ENCODE measurements around the gene SLC7A6OS. TPM values are rescaled to one million over a fixed set of nuclear protein-coding genes. Genes with fewer than 3 reads are reported as not detected.

Gene SLC7A6OS
- total RNA-seq, 1 experiment from 2014 or later: 19.4 TPM

- TF ChIP-seq, protein P1, sequence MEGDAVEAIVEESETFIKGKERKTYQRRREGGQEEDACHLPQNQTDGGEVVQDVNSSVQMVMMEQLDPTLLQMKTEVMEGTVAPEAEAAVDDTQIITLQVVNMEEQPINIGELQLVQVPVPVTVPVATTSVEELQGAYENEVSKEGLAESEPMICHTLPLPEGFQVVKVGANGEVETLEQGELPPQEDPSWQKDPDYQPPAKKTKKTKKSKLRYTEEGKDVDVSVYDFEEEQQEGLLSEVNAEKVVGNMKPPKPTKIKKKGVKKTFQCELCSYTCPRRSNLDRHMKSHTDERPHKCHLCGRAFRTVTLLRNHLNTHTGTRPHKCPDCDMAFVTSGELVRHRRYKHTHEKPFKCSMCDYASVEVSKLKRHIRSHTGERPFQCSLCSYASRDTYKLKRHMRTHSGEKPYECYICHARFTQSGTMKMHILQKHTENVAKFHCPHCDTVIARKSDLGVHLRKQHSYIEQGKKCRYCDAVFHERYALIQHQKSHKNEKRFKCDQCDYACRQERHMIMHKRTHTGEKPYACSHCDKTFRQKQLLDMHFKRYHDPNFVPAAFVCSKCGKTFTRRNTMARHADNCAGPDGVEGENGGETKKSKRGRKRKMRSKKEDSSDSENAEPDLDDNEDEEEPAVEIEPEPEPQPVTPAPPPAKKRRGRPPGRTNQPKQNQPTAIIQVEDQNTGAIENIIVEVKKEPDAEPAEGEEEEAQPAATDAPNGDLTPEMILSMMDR (IDR thresholded peaks at IDR 0.05; ENCODE audit: unreplicated experiment): no peak
- Mint-ChIP-seq H3K27ac (ENCODE audit: low read depth, unreplicated experiment) (no peak overlapping the region), H3K9me3 (ENCODE audit: unreplicated experiment) (no peaks in the 10 kb centered on the region), H3K36me3 (ENCODE audit: insufficient read depth, unreplicated experiment) (peaks cover 62% of the 10 kb centered on the region), H3K27me3 (ENCODE audit: insufficient read depth, unreplicated experiment) (no peaks in the 10 kb centered on the region), H3K4me1 (ENCODE audit: insufficient read depth, unreplicated experiment) (no peaks in the 10 kb centered on the region), H3K4me3 (ENCODE audit: unreplicated experiment) (no peak overlapping the region)
- intact Hi-C loops (cut with micrococcal nuclease): no loop called here
- ChIA-PET POLR2A (no interaction called here), CTCF (no interaction called here)
- no peak for DNase-seq (ENCODE audit: unreplicated experiment)
- no TSS peak for BruUV-seq (replicated peaks)
These were observed 40.7 kb upstream of the SLC7A6OS start for GRCh38 chr16:68351463-68351862.

DNA sequence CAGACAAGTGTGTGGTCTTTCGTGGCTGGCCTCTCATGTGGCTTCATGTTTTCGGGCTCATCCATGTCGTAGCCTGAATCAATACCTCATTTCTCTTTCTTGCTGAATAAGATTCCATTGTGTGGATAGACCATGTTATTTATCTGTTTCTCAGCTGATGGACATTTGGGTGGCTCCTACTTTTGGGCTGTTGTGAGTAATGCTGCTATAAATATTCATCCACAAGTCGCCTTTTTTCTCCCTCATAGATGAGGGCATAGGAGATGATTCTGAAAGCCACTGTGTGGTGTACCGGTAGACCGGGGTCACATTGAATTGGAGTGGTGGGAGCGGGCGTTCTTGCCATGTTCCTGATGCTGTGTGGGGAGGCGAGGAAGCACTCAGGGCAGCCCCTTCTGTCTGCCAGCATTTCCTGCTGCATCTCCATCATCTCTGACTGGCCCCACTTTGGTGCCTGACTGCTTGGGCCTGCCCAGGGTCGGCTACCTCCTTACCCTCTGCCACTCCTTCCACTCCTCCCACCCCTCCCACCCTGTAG is 40.1 kb upstream of the SLC7A6OS start:
- ChIA-PET POLR2A (no interaction called here), CTCF (no interaction called here)
- DNase-seq (ENCODE audit: unreplicated experiment): no peak
- Mint-ChIP-seq H3K4me3 (ENCODE audit: unreplicated experiment) (no peak overlapping the region), H3K36me3 (ENCODE audit: insufficient read depth, unreplicated experiment) (peaks cover 63% of the 10 kb centered on the region), H3K27ac (ENCODE audit: low read depth, unreplicated experiment) (no peak overlapping the region), H3K9me3 (ENCODE audit: unreplicated experiment) (no peaks in the 10 kb centered on the region), H3K4me1 (ENCODE audit: insufficient read depth, unreplicated experiment) (no peaks in the 10 kb centered on the region), H3K27me3 (ENCODE audit: insufficient read depth, unreplicated experiment) (no peaks in the 10 kb centered on the region)
- BruUV-seq (replicated peaks): no TSS peak
- intact Hi-C loops (cut with micrococcal nuclease): no loop called here
- TF ChIP-seq, protein P1 (IDR thresholded peaks at IDR 0.05; ENCODE audit: unreplicated experiment): no peak

DNA sequence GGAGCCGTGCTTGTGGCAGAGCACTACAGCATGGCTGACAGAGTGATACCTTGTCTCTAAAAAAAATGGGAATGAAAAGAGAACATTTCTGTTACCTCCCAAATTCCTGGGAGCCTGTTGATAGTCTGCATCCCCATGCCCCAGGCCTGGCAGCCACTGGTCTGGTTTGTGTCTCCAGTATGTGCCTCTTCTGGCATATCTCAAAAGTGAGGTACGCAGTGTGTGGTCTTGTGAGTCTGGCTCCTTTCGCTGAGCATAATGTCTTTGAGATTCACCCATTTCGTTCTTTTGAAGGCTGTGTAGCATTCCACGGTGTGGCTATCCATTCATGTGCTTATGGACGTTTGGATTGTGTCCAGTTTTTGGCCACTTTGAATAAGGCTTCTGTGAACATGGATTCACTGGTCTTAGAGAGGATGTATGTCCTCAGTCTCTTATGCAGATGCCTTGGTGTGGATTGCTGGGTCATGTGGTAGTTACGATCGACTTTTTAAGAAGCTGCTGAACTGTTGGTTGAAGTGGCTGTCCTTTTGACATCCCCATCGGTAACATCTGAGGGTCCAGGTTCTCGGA is 39.2 kb upstream of the SLC7A6OS start:
- intact Hi-C loops (cut with micrococcal nuclease): no loop called here

GRCh38 chr16:68348639-68349445 is 38.1 kb upstream of the SLC7A6OS start:
- no TSS peak for BruUV-seq (replicated peaks)

More for the DNA sequence above, 39.2 kb upstream of the SLC7A6OS start:
- TF ChIP-seq, protein P1 (IDR thresholded peaks at IDR 0.05; ENCODE audit: unreplicated experiment): no peak
- H3K4me1 Mint-ChIP-seq (ENCODE audit: insufficient read depth, unreplicated experiment): no peaks in the 10 kb centered on the region
- no TSS peak for BruUV-seq (replicated peaks)
- CTCF ChIA-PET: interaction anchor here (0.7 to 0.8 kb wide), 2 partner anchors 29 to 89 kb away, joined by 3 to 5 read pairs; no protein-coding TSS in a partner anchor
- H3K4me3 Mint-ChIP-seq (ENCODE audit: unreplicated experiment): no peak overlapping the region
- H3K9me3 Mint-ChIP-seq (ENCODE audit: unreplicated experiment): no peaks in the 10 kb centered on the region
- no peaks in the 10 kb centered on the region for H3K27me3 Mint-ChIP-seq (ENCODE audit: insufficient read depth, unreplicated experiment)
- H3K27ac Mint-ChIP-seq (ENCODE audit: low read depth, unreplicated experiment): no peak overlapping the region
- H3K36me3 Mint-ChIP-seq (ENCODE audit: insufficient read depth, unreplicated experiment): peaks cover 66% of the 10 kb centered on the region
- POLR2A ChIA-PET: no interaction called here
- DNase-seq (ENCODE audit: unreplicated experiment): no peak

More at GRCh38 chr16:68348639-68349445, 38.1 kb upstream of the SLC7A6OS start:
- ChIA-PET CTCF (interaction anchor here (0.8 kb wide), 1 partner anchor 28 kb away, joined by 5 read pairs; no protein-coding TSS in a partner anchor), POLR2A (interaction anchor here (0.6 kb wide), 1 partner anchor 27 kb away, joined by 3 read pairs; no protein-coding TSS in a partner anchor)
- TF ChIP-seq, protein P1 (IDR thresholded peaks at IDR 0.05; ENCODE audit: unreplicated experiment): no peak
- H3K9me3 Mint-ChIP-seq (ENCODE audit: unreplicated experiment): no peaks in the 10 kb centered on the region
- no peaks in the 10 kb centered on the region for H3K27me3 Mint-ChIP-seq (ENCODE audit: insufficient read depth, unreplicated experiment)
- H3K36me3 Mint-ChIP-seq (ENCODE audit: insufficient read depth, unreplicated experiment): peaks cover 60% of the 10 kb centered on the region
- no peak overlapping the region for H3K27ac Mint-ChIP-seq (ENCODE audit: low read depth, unreplicated experiment)
- intact Hi-C loops (cut with micrococcal nuclease): no loop called here
- H3K4me1 Mint-ChIP-seq (ENCODE audit: insufficient read depth, unreplicated experiment): no peaks in the 10 kb centered on the region
- DNase-seq (ENCODE audit: unreplicated experiment): no peak
- no peak overlapping the region for H3K4me3 Mint-ChIP-seq (ENCODE audit: unreplicated experiment)
